ENCODE measurements around the gene GTPBP2. TPM values are rescaled to one million over a fixed set of nuclear protein-coding genes. Genes with fewer than 3 reads are reported as not detected.

The GTPBP2 gene
- total RNA-seq, 1 donor from 2014 or later, result 77.6 TPM

DNA sequence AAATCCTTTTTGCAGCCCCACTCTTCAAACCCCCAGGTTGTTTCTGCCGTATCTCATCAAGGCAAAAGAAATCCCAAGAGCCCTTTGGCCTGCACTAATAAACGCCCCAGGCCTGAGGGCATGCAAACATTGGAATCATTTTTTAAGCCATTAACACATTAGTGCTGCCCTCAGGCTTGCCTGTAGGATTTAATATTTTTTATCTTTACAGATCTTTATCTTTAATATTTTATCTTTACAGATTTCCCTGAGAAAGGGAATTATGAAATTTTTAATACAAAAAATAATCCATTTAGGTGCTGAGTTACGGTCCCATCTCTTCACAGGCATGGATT, 14.7 kb downstream of the GTPBP2 start:
- H3K27me3 Mint-ChIP-seq, result no peaks in the 10 kb centered on the region
- no peaks in the 10 kb centered on the region for H3K9me3 Mint-ChIP-seq
- no peak for DNase-seq (ENCODE audit: extremely low spot score, unreplicated experiment)
- H3K36me3 Mint-ChIP-seq, result peaks cover 7% of the 10 kb centered on the region
- TF ChIP-seq, protein P1, sequence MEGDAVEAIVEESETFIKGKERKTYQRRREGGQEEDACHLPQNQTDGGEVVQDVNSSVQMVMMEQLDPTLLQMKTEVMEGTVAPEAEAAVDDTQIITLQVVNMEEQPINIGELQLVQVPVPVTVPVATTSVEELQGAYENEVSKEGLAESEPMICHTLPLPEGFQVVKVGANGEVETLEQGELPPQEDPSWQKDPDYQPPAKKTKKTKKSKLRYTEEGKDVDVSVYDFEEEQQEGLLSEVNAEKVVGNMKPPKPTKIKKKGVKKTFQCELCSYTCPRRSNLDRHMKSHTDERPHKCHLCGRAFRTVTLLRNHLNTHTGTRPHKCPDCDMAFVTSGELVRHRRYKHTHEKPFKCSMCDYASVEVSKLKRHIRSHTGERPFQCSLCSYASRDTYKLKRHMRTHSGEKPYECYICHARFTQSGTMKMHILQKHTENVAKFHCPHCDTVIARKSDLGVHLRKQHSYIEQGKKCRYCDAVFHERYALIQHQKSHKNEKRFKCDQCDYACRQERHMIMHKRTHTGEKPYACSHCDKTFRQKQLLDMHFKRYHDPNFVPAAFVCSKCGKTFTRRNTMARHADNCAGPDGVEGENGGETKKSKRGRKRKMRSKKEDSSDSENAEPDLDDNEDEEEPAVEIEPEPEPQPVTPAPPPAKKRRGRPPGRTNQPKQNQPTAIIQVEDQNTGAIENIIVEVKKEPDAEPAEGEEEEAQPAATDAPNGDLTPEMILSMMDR (conservative IDR thresholded peaks at IDR 0.05), result no peak
- H3K4me3 Mint-ChIP-seq, result no peak overlapping the region
- H3K27ac Mint-ChIP-seq, result no peak overlapping the region
- H3K4me1 Mint-ChIP-seq (ENCODE audit: unreplicated experiment), result no peaks in the 10 kb centered on the region

DNA sequence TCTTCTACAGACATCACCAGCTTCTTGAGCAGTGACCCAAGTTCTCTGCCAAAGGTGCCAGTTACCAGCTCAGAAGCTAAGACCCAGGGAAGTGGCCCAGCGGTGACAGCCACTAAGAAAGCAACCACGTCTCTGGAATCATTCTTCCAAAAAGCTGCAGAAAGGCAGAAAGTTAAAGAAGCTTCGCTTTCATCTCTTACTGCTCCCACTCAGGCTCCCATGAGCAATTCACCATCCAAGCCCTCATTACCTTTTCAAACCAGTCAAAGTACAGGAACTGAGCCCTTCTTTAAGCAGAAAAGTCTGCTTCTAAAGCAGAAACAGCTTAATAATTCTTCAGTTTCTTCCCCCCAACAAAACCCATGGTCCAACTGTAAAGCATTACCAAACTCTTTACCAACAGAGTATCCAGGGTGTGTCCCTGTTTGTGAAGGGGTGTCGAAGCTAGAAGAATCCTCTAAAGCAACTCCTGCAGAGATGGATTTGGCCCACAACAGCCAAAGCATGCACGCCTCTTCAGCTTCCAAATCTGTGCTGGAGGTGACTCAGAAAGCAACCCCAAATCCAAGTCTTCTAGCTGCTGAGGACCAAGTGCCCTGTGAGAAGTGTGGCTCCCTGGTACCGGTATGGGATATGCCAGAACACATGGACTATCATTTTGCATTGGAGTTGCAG, 15.2 kb downstream of the GTPBP2 start:
- no peaks in the 10 kb centered on the region for H3K27me3 Mint-ChIP-seq
- no peak overlapping the region for H3K27ac Mint-ChIP-seq
- peaks cover 7% of the 10 kb centered on the region for H3K36me3 Mint-ChIP-seq
- no peak for DNase-seq (ENCODE audit: extremely low spot score, unreplicated experiment)
- TF ChIP-seq, protein P1 (conservative IDR thresholded peaks at IDR 0.05), result no peak
- no peak overlapping the region for H3K4me3 Mint-ChIP-seq
- no peaks in the 10 kb centered on the region for H3K4me1 Mint-ChIP-seq (ENCODE audit: unreplicated experiment)
- H3K9me3 Mint-ChIP-seq, result no peaks in the 10 kb centered on the region

DNA sequence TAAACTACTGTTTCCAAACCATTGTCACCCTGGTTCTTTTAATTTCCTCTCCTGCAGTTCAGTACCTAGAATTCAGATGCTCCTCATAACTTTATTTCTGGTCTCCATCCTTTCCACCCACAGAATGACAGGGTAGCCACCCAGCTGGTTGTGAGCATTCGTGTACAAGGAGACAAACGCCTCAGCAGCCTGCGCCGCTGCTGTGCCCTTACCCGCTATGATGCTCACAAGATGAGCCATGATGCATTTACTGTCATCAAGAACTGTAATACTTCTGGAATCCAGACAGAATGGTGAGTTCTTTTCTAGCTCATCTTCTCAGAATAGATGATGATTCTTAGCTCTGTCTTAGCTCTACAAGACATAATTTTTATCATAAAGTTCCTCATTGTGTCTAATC, 18.6 kb downstream of the GTPBP2 start:
- peaks cover 4% of the 10 kb centered on the region for H3K4me1 Mint-ChIP-seq (ENCODE audit: unreplicated experiment)
- TF ChIP-seq, protein P1 (conservative IDR thresholded peaks at IDR 0.05), result no peak
- H3K4me3 Mint-ChIP-seq, result no peak overlapping the region
- no peaks in the 10 kb centered on the region for H3K27me3 Mint-ChIP-seq
- H3K36me3 Mint-ChIP-seq, result peaks cover 14% of the 10 kb centered on the region
- no peak for DNase-seq (ENCODE audit: extremely low spot score, unreplicated experiment)
- H3K27ac Mint-ChIP-seq, result no peak overlapping the region
- no peaks in the 10 kb centered on the region for H3K9me3 Mint-ChIP-seq

DNA sequence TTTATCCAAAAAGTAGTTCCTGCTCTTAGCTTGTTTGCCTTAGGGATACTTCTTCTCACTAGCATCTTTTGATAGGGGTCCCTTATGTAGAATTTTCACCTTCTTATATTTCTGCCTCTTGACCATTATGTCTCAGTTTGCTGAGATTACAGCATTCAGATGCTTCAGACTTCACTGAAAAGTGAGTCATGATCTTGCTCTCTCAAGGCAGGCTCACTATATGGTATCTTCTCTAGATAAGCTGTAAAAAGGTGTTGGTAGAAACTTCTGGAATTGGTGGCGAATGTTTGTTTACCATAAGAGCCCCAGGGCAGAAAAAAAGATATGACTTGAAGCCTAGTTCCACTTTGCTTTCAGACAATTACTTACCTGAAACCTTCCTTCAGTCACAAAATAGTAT, 19.7 kb downstream of the GTPBP2 start:
- Mint-ChIP-seq H3K27ac (no peak overlapping the region), H3K36me3 (peaks cover 19% of the 10 kb centered on the region), H3K4me3 (no peak overlapping the region), H3K27me3 (no peaks in the 10 kb centered on the region), H3K4me1 (ENCODE audit: unreplicated experiment) (peaks cover 4% of the 10 kb centered on the region), H3K9me3 (no peaks in the 10 kb centered on the region)
- no peak for DNase-seq (ENCODE audit: extremely low spot score, unreplicated experiment)
- TF ChIP-seq, protein P1 (conservative IDR thresholded peaks at IDR 0.05), result no peak

DNA sequence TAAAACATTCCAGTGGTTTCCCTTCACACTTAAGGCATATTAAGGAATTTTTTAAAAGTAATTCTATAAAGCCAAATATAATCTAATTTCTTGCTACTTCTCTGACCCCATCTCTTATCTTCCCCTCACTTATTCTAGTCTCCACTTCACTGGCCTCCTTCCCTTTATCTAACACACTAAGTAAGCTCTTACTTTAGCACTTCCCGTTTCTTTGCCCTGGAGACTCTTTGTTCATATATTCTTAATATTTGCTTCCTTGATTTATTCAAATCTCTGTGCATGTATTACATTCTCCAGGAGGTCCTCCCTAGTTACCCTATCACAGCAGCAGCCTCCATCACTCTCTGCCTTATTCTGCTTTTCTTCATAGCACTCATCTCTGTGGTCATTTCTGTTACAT, 20.3 kb downstream of the GTPBP2 start:
- TF ChIP-seq, protein P1 (conservative IDR thresholded peaks at IDR 0.05), result no peak
- DNase-seq (ENCODE audit: extremely low spot score, unreplicated experiment), result no peak
- H3K27me3 Mint-ChIP-seq, result no peaks in the 10 kb centered on the region
- no peak overlapping the region for H3K27ac Mint-ChIP-seq
- no peaks in the 10 kb centered on the region for H3K9me3 Mint-ChIP-seq
- H3K4me1 Mint-ChIP-seq (ENCODE audit: unreplicated experiment), result peaks cover 4% of the 10 kb centered on the region
- H3K36me3 Mint-ChIP-seq, result peaks cover 20% of the 10 kb centered on the region
- H3K4me3 Mint-ChIP-seq, result no peak overlapping the region
